Skin of body (tissue), 2 donors: ENCODE measurements around the gene GNAT1. TPM values are rescaled to one million over a fixed set of nuclear protein-coding genes. Genes with fewer than 3 reads are reported as not detected.

Experiments used
- DNase-seq: peaks from one replicate; lab custom pipeline; 2025; lab: John Stamatoyannopoulos, UW
- total RNA-seq: library from RNA; depleted of rRNA; stranded (reverse); fragments of >200 nt; gene quantifications from one replicate; pipeline ENCODE4 v1.2.3, GENCODE V29; 2014

Gene GNAT1
- 0.20 TPM for total RNA-seq

DNA sequence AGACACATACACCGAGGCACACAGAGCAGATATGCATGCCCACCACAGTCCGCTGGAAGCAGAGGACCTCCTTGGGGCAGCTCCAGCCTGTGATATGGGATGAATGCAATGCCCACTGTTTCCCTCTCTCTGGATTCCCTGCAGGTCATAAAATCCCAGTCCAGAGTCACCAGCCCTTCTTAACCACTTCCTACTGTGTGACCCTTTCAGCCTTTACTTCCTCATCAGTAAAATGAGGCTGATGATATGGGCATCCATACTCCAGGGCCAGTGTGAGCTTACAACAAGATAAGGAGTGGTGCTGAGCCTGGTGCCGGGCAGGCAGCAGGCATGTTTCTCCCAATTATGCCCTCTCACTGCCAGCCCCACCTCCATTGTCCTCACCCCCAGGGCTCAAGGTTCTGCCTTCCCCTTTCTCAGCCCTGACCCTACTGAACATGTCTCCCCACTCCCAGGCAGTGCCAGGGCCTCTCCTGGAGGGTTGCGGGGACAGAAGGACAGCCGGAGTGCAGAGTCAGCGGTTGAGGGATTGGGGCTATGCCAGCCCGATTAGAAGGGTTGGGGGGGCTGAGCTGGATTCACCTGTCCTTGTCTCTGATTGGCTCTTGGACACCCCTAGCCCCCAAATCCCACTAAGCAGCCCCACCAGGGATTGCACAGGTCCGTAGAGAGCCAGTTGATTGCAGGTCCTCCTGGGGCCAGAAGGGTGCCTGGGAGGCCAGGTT is at the start of gene GNAT1:
Gene GNAT1 (plus strand): TSS at position 675 of the 725 bp plus-strand sequence. CDS start 116 bp downstream, outside the sequence.
- DNase-seq, result peak; percentile 6

DNA sequence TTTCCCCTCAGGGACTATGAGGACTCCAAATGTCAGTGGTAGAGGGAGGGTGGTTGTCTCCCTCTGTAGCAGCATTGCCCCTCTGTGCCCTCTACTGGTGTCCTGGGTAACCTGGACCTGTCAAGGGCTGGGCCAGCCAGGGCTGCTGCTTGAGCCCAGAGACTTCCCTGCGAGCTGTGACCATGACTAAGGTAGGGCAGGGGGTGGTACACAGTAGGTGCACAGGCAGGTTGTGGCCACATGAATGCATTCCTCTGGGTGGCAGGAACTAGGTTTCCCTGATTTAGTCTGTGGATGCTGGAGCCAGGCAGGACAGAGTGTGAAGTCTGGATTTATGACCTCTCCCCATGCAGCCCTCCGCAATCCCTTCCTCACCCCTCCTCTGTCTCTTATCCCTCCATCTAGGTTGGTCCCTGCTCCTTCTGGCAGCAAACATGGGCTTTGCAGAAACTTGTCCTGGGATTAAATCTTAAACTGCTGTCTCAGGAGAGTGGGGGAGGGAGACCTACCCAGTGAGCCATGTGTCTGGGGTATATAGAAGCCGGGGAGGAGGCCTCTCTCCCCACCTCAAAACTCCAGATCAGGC is 45.0 kb upstream of the GNAT1 start:
- peak; percentile 6 for DNase-seq

DNA sequence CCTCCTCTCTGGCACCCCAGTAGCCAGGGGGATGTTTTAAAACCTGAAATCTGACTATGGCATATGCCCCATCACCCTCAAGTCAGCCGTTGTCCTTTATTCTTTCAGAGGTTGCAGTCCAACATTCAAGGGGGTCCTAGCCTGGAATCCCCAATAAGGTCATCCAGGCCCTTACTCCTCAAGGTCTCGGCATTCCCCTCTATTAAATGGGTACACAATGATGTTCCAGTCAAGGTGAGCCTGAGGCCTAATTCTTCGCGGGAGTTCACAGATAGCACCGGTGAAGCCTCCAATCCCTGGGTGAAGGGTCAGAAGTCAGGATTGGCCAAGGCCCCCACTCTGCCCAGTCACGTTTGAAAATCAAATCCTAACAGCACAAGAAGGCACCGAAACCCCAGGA is 44.4 kb upstream of the GNAT1 start:
- DNase-seq, result no peak

- no peak for DNase-seq
These were observed 44.0 kb upstream of the GNAT1 start for GRCh38 chr3:50147447-50147846.

- DNase-seq, result peak; percentile 53
These were observed 43.5 kb upstream of the GNAT1 start for GRCh38 chr3:50147861-50148260.

- no peak for DNase-seq
These were observed 41.0 kb upstream of the GNAT1 start for GRCh38 chr3:50150404-50150750.

GRCh38 chr3:50150863-50151686 is 40.3 kb upstream of the GNAT1 start:
- no peak for DNase-seq

- no peak for DNase-seq
These were observed 39.7 kb upstream of the GNAT1 start for GRCh38 chr3:50151728-50152127.

DNA sequence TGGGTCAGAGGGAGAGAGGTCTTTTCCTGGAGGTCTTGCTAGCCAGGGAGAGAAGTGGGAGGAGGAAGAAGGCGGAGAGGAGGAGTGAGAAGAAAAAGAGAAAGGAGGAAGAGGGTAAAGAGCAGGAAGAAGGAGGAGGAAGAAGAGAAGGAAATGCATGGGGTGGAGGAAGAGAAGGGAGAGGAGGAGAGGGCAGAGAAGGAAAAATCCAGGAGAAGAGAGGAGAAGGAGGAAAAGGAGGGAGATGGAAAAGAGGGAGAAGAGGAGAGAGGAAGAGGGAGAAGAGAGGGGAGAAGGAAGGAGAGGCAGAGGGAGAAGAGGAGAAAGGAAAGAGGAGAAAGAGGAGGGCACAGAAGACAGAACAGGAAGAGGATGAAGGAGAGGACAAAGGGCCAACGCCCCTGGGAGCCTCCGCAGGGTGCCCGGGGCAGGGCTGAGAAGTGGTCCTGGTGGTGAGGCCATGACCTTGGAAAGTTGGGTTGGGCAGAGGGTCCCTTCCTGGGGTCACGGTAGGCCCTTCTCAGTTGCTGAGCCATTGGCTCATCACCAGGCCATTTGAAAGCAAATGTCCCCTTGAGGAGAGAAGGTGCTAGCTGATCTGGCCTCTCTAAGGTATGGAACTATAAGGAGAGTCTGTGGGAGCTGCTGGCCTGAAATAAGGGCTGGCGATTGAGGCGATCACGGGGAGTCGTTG is 37.5 kb upstream of the GNAT1 start:
- DNase-seq, result no peak

DNA sequence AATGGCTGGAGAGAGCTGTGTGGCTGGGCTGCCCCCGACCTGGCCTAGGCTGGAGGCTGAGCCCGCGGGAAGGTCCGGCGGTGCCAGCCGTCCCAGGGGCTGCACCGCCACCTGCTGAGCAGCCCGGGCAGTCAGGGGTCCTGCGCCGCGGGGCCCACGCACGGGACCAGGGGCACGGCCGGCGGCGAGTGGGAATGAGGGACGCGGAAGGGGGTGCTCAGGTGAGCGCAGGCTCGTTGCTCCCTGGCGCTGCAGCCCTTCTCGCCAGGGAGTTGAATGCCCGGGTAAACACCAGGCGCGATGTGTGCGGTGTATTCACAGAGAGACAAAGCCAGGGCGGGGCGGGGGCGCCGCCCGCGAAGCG is 37.0 kb upstream of the GNAT1 start:
- no peak for DNase-seq

GRCh38 chr3:50154840-50155490 is 36.4 kb upstream of the GNAT1 start, which contains the start of gene SEMA3F:
SEMA3F (plus strand) TSS chr3:50155324; CDS start chr3:50159623, 4,299 bp downstream.
- no peak for DNase-seq

DNA sequence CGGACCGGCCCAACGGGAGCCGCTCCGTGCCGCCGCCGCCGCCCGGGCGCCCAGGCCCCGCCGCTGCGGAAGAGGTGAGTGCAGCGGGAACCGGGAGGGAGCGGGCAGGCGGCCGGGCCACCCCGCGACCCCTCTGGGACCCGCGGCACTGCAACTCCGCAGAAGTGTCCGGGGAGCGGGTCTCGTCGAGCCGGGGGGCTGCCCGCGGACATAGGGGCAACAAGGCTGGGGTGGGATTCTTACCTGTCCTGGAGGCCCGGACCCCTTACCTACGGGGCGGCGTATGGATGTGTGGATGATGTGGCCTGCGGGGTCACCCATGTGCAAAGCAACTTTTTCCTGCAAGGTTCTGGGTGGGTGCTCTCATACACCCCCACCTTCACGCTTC is 35.9 kb upstream of the GNAT1 start:
- no peak for DNase-seq

DNA sequence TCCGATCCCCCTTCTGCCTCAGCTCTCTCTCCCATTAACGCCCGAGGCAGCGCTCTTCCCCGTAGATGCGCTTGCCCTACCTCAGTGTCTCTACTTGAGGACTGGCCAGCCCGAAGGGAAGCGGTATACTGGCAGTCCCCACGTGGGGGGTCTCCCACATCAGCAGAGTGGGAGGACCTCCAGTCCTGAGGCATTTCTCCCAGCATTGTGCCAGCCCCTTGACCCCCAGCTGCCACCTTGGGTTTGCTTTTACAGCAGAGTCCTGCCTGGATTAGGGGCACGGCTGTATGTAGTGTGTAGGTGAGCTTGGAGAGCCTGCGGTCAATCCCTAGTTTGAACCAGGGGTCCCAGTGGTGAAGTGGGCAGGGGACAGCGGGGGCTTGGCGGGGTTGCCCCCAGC is 35.5 kb upstream of the GNAT1 start:
- DNase-seq, result no peak

DNA sequence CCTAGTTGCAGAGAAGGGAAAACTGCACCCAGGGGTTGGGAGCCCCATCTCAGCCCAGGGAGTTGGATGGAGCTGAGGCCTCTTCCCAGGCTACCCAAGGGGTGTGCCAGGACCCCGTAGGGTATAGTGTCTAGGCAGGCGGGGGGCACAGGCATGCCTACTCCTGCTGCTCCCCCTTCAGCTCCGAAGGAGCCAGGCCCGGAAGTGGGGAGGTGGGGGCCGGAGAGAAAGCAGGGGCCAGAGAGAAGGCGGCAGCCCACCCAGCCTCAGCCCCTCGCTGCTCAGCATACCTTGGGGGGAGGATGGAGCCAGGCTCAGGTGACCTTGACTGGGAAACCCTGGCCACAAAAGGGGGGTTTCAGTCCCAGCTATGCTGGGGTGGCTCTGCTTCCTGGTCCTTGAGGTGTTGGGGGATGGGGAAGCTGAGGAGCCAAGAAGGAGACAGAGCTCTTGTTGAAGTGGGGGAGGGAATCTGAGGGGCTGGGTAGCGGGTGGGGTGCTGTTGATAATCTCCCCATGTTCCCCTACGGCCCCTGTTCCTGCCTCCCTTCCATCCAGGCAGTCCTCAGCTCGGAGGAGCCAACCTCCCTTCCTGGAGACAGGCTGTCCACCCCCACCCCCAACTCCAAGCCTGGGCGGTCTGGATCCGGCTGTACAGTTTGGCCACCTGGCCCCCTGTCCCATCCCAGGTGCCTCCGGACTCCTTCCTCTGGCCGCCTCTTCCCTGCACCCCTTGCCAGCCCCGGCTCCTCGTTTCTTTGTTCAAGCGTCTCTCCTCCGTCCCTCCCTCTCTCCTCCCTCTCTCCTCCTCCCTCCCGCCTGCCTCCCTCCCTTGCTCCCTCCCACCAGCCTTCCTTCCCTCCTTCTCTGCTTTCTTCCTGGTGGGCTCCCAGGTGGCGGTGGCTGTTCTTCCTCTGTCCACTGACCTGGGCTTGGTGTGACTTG is 34.6 kb upstream of the GNAT1 start:
- no peak for DNase-seq

GRCh38 chr3:50157827-50158529 is 33.4 kb upstream of the GNAT1 start:
- no peak for DNase-seq

DNA sequence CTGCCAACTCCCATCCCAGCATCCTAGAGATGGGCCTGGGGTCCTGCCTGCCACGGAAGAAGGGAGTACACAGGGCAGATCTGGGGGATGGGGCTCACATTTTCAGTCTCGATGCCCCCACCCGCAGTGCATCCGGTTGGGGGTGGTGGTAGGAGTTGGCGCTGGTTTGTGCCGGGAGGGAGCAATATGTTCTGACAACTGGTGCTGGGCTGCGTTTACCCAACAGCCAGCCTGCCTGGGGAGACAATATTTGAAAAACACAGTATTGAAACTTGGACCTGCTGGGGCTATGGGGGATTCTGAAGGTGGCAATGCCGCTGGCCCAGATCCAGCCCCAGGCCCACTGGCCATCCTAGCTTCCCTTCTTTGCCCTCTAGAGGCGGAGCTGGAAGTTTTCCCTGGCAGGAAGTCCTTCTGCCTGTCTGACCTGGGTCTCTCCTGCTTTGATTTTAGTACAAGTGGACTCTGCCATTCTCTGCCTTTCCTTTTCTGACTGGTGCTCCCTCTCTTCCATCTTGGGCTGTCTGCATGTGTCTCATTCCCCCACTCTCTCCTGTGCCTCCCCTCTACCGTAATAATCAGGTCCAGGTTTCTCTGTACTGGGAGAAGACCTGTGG is 32.8 kb upstream of the GNAT1 start:
- no peak for DNase-seq

DNA sequence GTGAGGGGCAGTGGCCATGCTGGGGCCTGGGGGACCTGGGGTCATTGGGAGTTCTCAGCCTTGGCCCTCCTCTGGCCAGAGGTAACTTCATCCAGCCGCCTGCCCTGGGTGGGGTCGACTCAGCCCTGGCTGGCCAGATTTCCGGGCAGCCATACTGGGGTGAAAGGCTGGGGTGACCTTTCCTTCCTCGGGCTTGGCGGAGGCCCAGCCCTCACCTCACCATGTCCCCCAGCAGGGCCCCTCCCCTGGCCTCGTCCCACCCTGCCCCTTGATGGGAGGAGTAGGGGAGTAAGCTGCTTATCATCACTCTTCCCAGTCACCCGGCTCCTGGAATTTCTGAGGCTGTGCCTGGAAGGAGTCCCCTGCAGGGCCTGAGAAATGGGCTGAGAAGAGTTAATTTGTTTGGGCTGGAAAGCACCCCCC is 30.8 kb upstream of the GNAT1 start:
- DNase-seq, result no peak

DNA sequence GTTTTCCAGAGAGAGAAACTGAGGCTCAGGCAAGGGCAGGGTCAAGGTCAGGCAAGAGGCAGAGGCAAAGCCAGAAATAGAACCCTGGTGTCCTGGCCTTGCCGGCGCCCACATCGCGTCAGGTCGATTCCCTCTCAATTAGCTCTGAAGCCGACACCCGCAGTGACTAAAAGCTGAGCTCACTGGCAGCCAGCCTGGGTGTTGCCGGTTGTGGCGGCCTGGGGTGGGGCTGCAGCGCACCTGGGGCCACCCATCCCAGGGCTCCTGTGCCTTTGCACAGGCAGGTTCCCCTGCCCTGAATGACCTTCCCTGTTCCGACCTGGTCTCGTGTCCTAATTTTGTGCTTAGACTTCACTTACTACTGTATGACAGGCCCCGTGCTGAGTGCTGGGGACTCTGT is 30.1 kb upstream of the GNAT1 start:
- no peak for DNase-seq
